GM23338 (cell line): Measurements from ENCODE around the gene SLC9A8. TPM values are rescaled to one million over a fixed set of nuclear protein-coding genes. Genes with fewer than 3 reads are reported as not detected.

Source experiments
- ATAC-seq: fragments of 200-7000 bp; cut with Tn5 transposase; 3 replicates; pipeline ENCODE4 v1.9.1; 2020
- DNase-seq: peaks from one replicate; pipeline ENCODE4 v3.0.0-alpha.2; 2015; ENCODE audit warnings: low spot score
- H2AFZ ChIP-seq: fragments of 200-600 bp; sonication (generic); 2 replicates; pipeline ENCODE4 v1.8.0; 2016; ENCODE audit warnings: antibody characterized with exemption, mild to moderate bottlenecking, moderate library complexity
- H3F3A ChIP-seq: fragments of 200-600 bp; sonication (generic); replicated peaks from 2 replicates; pipeline ENCODE4 v1.8.0; 2017; ENCODE audit warnings: antibody characterized with exemption, mixed run types, low read depth
- H3K27ac ChIP-seq: fragments of 200-600 bp; sonication (generic); 2 replicates; pipeline ENCODE4 v1.6.1; 2016; ENCODE audit warnings: low read depth
- H3K27me3 ChIP-seq: fragments of 200-600 bp; sonication (generic); 2 replicates; pipeline ENCODE4 v1.8.0; 2016; ENCODE audit warnings: mild to moderate bottlenecking, mixed run types, moderate library complexity; ENCODE audit not compliant: insufficient read depth
- H3K36me3 ChIP-seq: fragments of 200-600 bp; sonication (generic); 2 replicates; pipeline ENCODE4 v1.8.0; 2016; ENCODE audit warnings: mild to moderate bottlenecking; ENCODE audit not compliant: insufficient read depth
- H3K4me1 ChIP-seq: fragments of 200-600 bp; sonication (generic); 2 replicates; pipeline ENCODE4 v1.8.0; 2016; ENCODE audit warnings: mild to moderate bottlenecking, moderate library complexity; ENCODE audit not compliant: insufficient read depth
- H3K4me2 ChIP-seq: fragments of 200-600 bp; sonication (generic); 2 replicates; pipeline ENCODE4 v1.7.1; 2017; ENCODE audit warnings: mixed run types
- H3K4me3 ChIP-seq: fragments of 200-600 bp; sonication (generic); 2 replicates; pipeline ENCODE4 v1.6.1; 2016; ENCODE audit warnings: mixed run types
- H3K79me2 ChIP-seq: fragments of 200-600 bp; sonication (generic); replicated peaks from 2 replicates; pipeline ENCODE4 v1.8.0; 2017; ENCODE audit warnings: mild to moderate bottlenecking; ENCODE audit not compliant: insufficient read depth
- H3K9me2 ChIP-seq: fragments of 200-600 bp; sonication (generic); 2 replicates; pipeline ENCODE4 v1.8.0; 2017; ENCODE audit not compliant: insufficient read depth
- H4K20me1 ChIP-seq: fragments of 200-600 bp; sonication (generic); replicated peaks from 2 replicates; pipeline ENCODE4 v1.8.0; 2017; ENCODE audit warnings: mild to moderate bottlenecking; ENCODE audit not compliant: insufficient read depth
- H3K27ac Mint-ChIP-seq: 2 replicates; pipeline ENCODE4 v1.8.0; 2020; ENCODE audit warnings: inconsistent platforms, mild to moderate bottlenecking, moderate library complexity, mixed read lengths
- H3K27me3 Mint-ChIP-seq: 3 replicates; pipeline ENCODE4 v1.8.0; 2022; ENCODE audit warnings: low read depth, mild to moderate bottlenecking, moderate library complexity, mixed read lengths, inconsistent platforms; ENCODE audit not compliant: insufficient read depth, poor library complexity
- H3K36me3 Mint-ChIP-seq: 3 replicates; pipeline ENCODE4 v1.8.0; 2021; ENCODE audit warnings: low read depth, mild to moderate bottlenecking, inconsistent platforms, moderate library complexity, mixed read lengths
- H3K4me1 Mint-ChIP-seq: 3 replicates; pipeline ENCODE4 v1.8.0; 2020; ENCODE audit warnings: mild to moderate bottlenecking, inconsistent platforms, mixed read lengths
- H3K4me3 Mint-ChIP-seq: 3 replicates; pipeline ENCODE4 v1.8.0; 2021; ENCODE audit warnings: moderate library complexity, mild to moderate bottlenecking, inconsistent platforms, mixed read lengths
- H3K9me3 Mint-ChIP-seq: 3 replicates; pipeline ENCODE4 v1.8.0; 2020; ENCODE audit warnings: moderate library complexity, mild to moderate bottlenecking, inconsistent platforms, mixed read lengths
- CREB1 ChIP-seq: fragments of 250-450 bp; sonication (Bioruptor Pico); IDR thresholded peaks from 2 replicates; pipeline ENCODE4 v1.5.0; 2020; ENCODE audit warnings: low read depth, mild to moderate bottlenecking, moderate library complexity
- CTCF ChIP-seq, 2 experiments: fragments of 200-600 bp in 1 of 2; sonication (generic) in 1 of 2; conservative IDR thresholded peaks; 2 replicates each; pipeline versions ENCODE4 v1.5.1 to v1.6.1; 2016 to 2017; ENCODE audit warnings: antibody characterized with exemption in 2 of 2, low read depth in 2 of 2, mild to moderate bottlenecking in 2 of 2, moderate library complexity in 1 of 2
- ETS1 ChIP-seq: IDR thresholded peaks from 2 replicates; pipeline ENCODE4 v1.6.1; 2016; ENCODE audit warnings: antibody characterized with exemption
- EZH2phosphoT487 ChIP-seq: fragments of 200-600 bp; sonication (generic); IDR thresholded peaks from one replicate; pipeline ENCODE4 v1.8.1; 2018; ENCODE audit warnings: antibody characterized with exemption; ENCODE audit not compliant: unreplicated experiment
- JUNB ChIP-seq: IDR thresholded peaks from one replicate; pipeline ENCODE4 v1.6.1; 2016; ENCODE audit warnings: antibody characterized with exemption; ENCODE audit not compliant: unreplicated experiment
- NANOG ChIP-seq: IDR thresholded peaks from 2 replicates; pipeline ENCODE4 v1.6.1; 2016; ENCODE audit warnings: antibody characterized with exemption, borderline replicate concordance
- POLR2AphosphoS5 ChIP-seq: IDR thresholded peaks from 2 replicates; pipeline ENCODE4 v1.6.1; 2016; ENCODE audit warnings: antibody characterized with exemption, low read depth
- REST ChIP-seq: IDR thresholded peaks from one replicate; pipeline ENCODE4 v1.6.1; 2018; ENCODE audit warnings: antibody characterized with exemption; ENCODE audit not compliant: unreplicated experiment
- STAT1 ChIP-seq: IDR thresholded peaks from one replicate; pipeline ENCODE4 v1.6.1; 2016; ENCODE audit warnings: antibody characterized with exemption; ENCODE audit not compliant: unreplicated experiment
- ZNF114 ChIP-seq: fragments of 250-450 bp; sonication (Bioruptor Pico); IDR thresholded peaks from 2 replicates; pipeline ENCODE4 v1.5.0; 2020; ENCODE audit warnings: mild to moderate bottlenecking, moderate library complexity
- ZNF331 ChIP-seq: fragments of 250-450 bp; sonication (Bioruptor Pico); IDR thresholded peaks from 2 replicates; pipeline ENCODE4 v1.5.0; 2020; ENCODE audit warnings: low read depth, mild to moderate bottlenecking, moderate library complexity
- ZNF462 ChIP-seq: fragments of 250-450 bp; sonication (Bioruptor Pico); IDR thresholded peaks from 2 replicates; pipeline ENCODE4 v1.5.0; 2020; ENCODE audit warnings: mild to moderate bottlenecking, moderate library complexity
- polyA plus RNA-seq: library from polyadenylated mRNA; unstranded; fragments of >200 nt; fragmentation: Nextera tagmentation; extraction: Ambion mirVana; gene quantifications from 2 replicates; pipeline ENCODE4 v1.2.1, GENCODE V29; 2016
- total RNA-seq: library from RNA; depleted of rRNA; stranded (reverse); fragments of >200 nt; shearing (Covaris generic); gene quantifications from 2 replicates; pipeline ENCODE4 v1.2.3, GENCODE V29; 2014

Gene SLC9A8
- total and polyA plus RNA-seq, 2 experiments from 2014 or later: 2.6 to 6.4 TPM

GRCh38 chr20:49832632-49833327 lies 20.2 kb downstream of the SLC9A8 start:
- H3K9me2 ChIP-seq: no peaks in the 10 kb centered on the region
- peaks cover 16% of the 10 kb centered on the region for H3K4me1 Mint-ChIP-seq
- no peaks in the 10 kb centered on the region for H3K79me2 ChIP-seq
- H3K4me1 ChIP-seq: peaks cover 7% of the 10 kb centered on the region
- DNase-seq (no peak), ATAC-seq (no peak)
- H3F3A ChIP-seq: 0 out of 2 replicates have a peak, but pooled peaks cover 4% of the 10 kb centered on the region
- no peak overlapping the region for H3K4me3 ChIP-seq
- no peak overlapping the region for H2AFZ ChIP-seq
- H3K36me3 Mint-ChIP-seq: peaks cover 13% of the 10 kb centered on the region
- H3K27me3 Mint-ChIP-seq: peaks cover 9% of the 10 kb centered on the region
- no peak overlapping the region for H3K4me3 Mint-ChIP-seq
- no peaks in the 10 kb centered on the region for H3K9me3 Mint-ChIP-seq
- no peaks in the 10 kb centered on the region for H3K27me3 ChIP-seq
- no peak for TF ChIP-seq ZNF331
- no peak for TF ChIP-seq CTCF (conservative IDR thresholded peaks at IDR 0.05; ENCODE audit: low read depth in 2 of 2)
- no peak for TF ChIP-seq EZH2phosphoT487
- no peak for TF ChIP-seq STAT1
- TF ChIP-seq ZNF462 (CRISPR knock-in tag): no peak
- TF ChIP-seq ETS1: no peak
- TF ChIP-seq ZNF114 (CRISPR knock-in tag): no peak
- TF ChIP-seq POLR2AphosphoS5: no peak
- TF ChIP-seq CREB1 (CRISPR knock-in tag): no peak
- TF ChIP-seq REST: no peak
- TF ChIP-seq NANOG: no peak
- no peak for TF ChIP-seq JUNB
- no peaks in the 10 kb centered on the region for H4K20me1 ChIP-seq
- H3K36me3 ChIP-seq: no peaks in the 10 kb centered on the region
- no peak overlapping the region; the same call in 1 of the 2 replicates for H3K27ac ChIP-seq
- no peak overlapping the region for H3K27ac Mint-ChIP-seq
- no peak overlapping the region for H3K4me2 ChIP-seq
